ENCODE measurements around the gene GIT2. TPM values are rescaled to one million over a fixed set of nuclear protein-coding genes. Genes with fewer than 3 reads are reported as not detected.

GIT2 gene
- total and polyA plus RNA-seq, 2 of the 13 experiments (the other 11 are each of a cell fraction or from before 2014, with no cell fraction given): 18.4 to 19.8 TPM

- TF ChIP-seq ZHX1 (CRISPR knock-in tag; IDR thresholded peaks at IDR 0.05; ENCODE audit: low read depth): peak; percentile 5; the same call in 1 of the 2 replicates
- TF ChIP-seq NFE2 (CRISPR knock-in tag; IDR thresholded peaks at IDR 0.05): no peak
- no peak for TF ChIP-seq SRSF4 (IDR thresholded peaks at IDR 0.05; ENCODE audit: low read depth, low read length, poor library complexity, severe bottlenecking)
- TF ChIP-seq ZNF691 (CRISPR knock-in tag; IDR thresholded peaks at IDR 0.05; ENCODE audit: borderline replicate concordance, low read depth): no peak
- TF ChIP-seq SCMH1 (CRISPR knock-in tag; IDR thresholded peaks at IDR 0.05; ENCODE audit: borderline replicate concordance): no peak
- TF ChIP-seq ZBTB33 (CRISPR knock-in tag; IDR thresholded peaks at IDR 0.05): no peak
- peak; percentile 71; the same call in 1 of the 2 replicates for TF ChIP-seq YEATS4 (CRISPR knock-in tag; IDR thresholded peaks at IDR 0.05; ENCODE audit: borderline replicate concordance)
- TF ChIP-seq SETDB1 (CRISPR knock-in tag; IDR thresholded peaks at IDR 0.05; ENCODE audit: borderline replicate concordance): no peak
- TF ChIP-seq FOSL2 (CRISPR knock-in tag; IDR thresholded peaks at IDR 0.05): peak; percentile 100
- peak; percentile 64 for TF ChIP-seq ETV5 (CRISPR knock-in tag; IDR thresholded peaks at IDR 0.05; ENCODE audit: borderline replicate concordance)
- TF ChIP-seq ZBTB49 (CRISPR knock-in tag; IDR thresholded peaks at IDR 0.05; ENCODE audit: borderline replicate concordance): no peak
- TF ChIP-seq TEAD3 (CRISPR knock-in tag; optimal IDR thresholded peaks at IDR 0.05; ENCODE audit: borderline replicate concordance): peak; percentile 99
- TF ChIP-seq DZIP1 (CRISPR knock-in tag; IDR thresholded peaks at IDR 0.05): no peak
- no peak for TF ChIP-seq ZSCAN5A (CRISPR knock-in tag; IDR thresholded peaks at IDR 0.05; ENCODE audit: borderline replicate concordance)
- 0 out of 2 replicates have a peak, but pooled peaks have one; percentile 38 for TF ChIP-seq GABPB1 (CRISPR knock-in tag; IDR thresholded peaks at IDR 0.05)
These were observed 43.1 kb upstream of the GIT2 start (continued) for GRCh38 chr12:110039085-110039807.

All from HepG2 (cell line).